ENCODE results near the gene TTLL11.

- TF ChIP-seq CTCF (IDR thresholded peaks at IDR 0.05) (no peak), EZH2 (IDR thresholded peaks at IDR 0.05) (no peak), EZH2phosphoT487 (IDR thresholded peaks at IDR 0.05) (no peak)
Measured at GRCh38 chr9:121825031-121825691, 267.9 kb downstream of the TTLL11 start.

Data from neural progenitor cell (in vitro differentiated cells).